DMS53 treated with DMSO at 0.1 percent for 48 hours (cell line): ENCODE measurements around the gene NFE2L1.

Source experiments
- DNase-seq: peaks from one replicate; lab custom pipeline; 2025; ENCODE audit not compliant: unreplicated experiment; lab: John Stamatoyannopoulos, UW

NFE2L1 gene

DNA sequence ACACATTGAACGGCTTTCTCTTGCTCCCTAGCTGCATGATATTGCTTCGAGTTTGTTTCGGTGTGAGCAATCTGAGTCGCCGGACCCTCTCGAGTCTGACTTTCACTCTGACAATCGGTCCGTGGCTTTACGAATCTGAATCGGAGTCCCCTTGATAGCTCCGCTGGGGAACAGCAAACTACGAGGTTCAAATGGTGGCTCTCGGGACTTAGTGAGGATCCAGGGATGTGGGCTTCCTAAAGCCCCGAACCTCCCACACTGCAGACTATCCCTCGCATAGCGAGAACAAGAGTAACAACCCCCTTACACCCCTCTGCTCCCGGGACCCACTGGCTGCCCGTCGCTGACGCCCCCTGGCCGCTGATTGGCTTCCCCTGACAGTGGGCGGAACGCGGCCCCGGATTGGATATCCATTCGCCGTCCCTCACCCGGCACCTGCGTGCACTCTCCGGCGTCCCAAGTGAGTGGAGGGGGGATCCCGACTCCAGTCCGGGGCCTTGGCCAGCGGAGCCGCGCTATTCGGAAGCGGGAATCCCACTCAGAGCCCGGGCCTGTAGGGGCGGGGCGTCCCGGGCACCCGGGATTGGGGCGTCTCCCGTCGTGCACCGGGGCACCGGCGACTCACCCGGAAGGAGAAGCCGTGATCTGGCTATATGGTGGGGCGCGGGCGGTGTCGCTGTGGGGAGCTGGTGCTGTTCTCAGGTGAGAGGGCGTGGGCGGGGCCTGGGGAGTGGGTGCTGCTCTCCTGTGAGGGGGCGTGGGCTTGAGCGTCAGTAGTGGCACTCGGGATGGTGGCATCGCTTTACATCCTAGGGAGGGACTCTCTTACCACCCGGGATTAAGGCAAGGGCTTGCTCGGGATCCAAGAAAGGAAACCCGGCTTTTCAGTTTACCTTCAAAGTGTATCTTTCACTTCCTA is 59.2 kb downstream of the NFE2L1 start, which contains the start of gene SNX11:
Gene SNX11 (plus strand): TSS at position 630 of the 919 bp plus-strand sequence. CDS start 4,278 bp downstream, outside the sequence.
- DNase-seq, result peak; percentile 94

- DNase-seq, result no peak
Measured at GRCh38 chr17:48110761-48111160, 62.6 kb downstream of the NFE2L1 start.
